Measurements from ENCODE around the gene DMWD.

The DMWD gene

DNA sequence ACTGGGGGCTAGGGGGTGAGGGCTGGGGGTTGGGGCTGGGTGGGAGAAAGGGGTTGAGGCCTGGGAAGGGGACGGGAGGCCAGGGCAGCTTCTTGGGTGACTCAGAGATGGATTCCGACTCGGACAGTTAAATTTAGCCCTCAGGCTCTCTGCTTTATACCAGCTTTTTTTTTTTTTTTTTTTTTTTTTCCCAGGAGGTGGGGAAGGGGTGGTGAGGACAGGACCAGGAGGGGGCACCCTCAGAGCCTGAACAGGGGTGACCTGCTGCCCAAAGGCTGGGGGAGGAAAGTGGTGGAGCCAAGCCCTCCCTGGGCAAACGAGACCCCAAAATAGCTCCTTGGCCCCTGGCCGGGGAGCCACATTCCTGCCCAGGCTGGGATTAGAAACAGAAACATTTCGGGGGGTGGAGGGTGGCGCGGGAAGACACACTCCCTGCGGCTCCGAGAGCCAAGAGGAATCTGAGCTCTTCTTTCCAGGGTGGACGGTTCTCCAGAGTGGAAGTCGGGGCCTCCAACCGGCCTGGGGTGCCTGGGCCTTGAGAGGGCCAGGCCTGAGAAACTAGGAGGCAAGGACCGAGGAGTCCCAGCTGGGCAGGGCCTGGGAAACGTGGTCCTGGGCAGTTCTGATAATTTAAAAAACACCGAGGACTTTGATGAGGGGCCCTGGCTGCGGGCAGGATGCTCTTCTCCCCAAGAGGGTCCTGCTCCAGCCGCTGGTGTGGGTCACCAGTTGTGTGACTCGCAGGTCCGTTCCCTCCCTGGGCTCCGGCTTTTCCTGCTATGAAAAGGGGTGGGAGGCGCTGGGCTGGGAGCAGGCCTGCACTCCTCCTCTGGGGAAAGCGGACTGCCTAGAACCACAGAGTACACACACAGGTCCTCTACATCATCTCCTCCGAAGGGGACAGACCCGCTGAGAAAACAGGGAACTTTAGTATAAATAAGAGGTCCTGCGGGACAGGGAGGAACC lies 9.5 kb downstream of the DMWD start:
- no peak for TF ChIP-seq CTCF (conservative IDR thresholded peaks at IDR 0.05)

DNA sequence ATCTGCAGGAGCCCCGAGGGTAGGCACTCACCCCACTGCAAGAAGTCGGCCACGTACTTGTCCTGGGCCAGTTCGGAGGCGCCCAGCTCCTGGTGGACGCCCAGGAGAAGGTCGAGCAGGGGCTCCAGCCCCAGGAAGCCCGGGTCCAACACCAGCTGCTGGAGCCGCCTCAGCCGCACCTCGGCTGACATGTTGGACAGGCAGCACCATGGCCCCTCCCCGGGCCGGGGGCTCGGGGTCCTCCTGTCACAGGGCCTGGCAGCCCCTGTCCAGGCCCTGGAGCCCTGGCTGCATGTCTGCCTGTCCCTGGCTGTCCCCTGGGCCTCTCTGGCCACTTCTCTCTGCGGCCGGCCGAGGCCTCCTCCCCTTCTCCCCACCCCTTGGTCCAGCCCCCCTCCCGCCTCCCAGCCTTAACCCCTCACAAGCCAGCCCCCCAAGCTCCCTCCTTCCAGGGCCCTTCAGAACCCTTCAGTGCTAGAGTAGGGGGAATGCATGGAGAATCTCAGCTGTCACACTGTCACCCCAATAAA lies 10.4 kb downstream of the DMWD start, which contains the start of gene DMPK:
TSS of gene DMPK (minus strand) at position 329 of the 530 bp plus-strand sequence. CDS start at position 191, 138 bp downstream.
- no peak within 1 kb of the TSS for H3K27ac ChIP-seq
- no peak for TF ChIP-seq CTCF (conservative IDR thresholded peaks at IDR 0.05)

More for the DNA sequence above, 9.5 kb downstream of the DMWD start:
- H3K27ac ChIP-seq: no peak overlapping the region

GRCh38 chr19:45781214-45782161 lies 11.2 kb downstream of the DMWD start:
- no peak for TF ChIP-seq CTCF (conservative IDR thresholded peaks at IDR 0.05)
- H3K27ac ChIP-seq: no peak overlapping the region

DNA sequence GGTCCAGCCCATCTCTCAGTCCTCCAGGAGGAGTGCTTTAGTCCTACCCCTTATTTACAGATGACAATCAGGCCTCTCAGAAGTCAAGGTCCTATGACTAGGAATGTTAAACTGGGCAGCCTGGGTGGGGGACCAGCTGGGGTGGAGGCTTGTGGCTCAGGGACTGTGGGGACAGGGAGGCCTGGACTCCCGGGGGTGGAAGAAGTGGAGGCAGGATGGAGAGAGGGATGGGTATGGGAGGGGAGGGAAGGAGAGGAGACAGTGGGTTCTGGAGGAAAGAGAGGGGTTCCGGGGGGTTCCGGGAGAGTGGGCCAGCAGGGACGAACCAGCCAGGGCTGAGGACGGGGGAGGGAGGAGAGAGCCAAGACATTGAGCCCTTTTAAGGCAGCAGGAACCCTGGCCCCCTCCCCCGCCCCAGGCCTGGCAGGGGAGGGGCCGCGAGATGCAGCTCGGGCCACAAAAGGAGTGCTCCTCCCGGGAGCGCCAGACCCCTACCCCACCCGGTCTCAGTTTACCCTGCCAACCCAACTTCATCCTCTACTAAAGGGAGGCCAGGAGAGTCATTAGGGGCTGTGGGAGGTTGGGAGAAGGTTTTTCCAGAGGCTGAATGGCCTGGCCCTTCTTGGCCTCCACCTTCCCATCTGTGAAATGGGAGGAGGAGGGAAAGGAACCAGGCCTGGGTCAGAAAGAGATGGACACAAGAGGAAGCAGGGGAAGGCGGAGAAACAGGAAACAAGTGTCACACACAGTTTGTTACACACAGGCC lies 12.0 kb downstream of the DMWD start:
- no peak overlapping the region for H3K27ac ChIP-seq
- TF ChIP-seq CTCF (conservative IDR thresholded peaks at IDR 0.05): no peak

DNA sequence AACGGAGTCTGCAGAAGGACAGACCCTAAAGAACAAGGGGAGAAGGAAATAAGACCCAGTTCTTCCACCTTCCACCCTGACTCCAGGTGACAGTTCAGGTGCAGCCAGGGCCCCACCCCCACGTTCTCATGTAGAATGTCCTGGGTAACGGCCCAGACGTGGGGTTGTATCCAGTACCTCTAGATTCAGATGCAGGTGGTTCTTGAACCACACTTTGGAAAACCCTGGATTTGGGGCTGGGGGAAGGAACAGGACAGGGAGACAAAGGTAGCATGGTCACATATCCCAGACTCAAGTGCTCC lies 12.5 kb downstream of the DMWD start:
- H3K27ac ChIP-seq: no peak overlapping the region
- no peak for TF ChIP-seq CTCF (conservative IDR thresholded peaks at IDR 0.05)

- TF ChIP-seq CTCF (conservative IDR thresholded peaks at IDR 0.05): peak; percentile 85
- no peak overlapping the region for H3K27ac ChIP-seq
Measured at GRCh38 chr19:45779231-45780145, 13.2 kb downstream of the DMWD start.

All from VCaP (cell line).